Coronary artery (tissue), 2 donors: Measurements from ENCODE around the gene MAVS.
"Not testable (repeated sequence)": the region's sequence is repeated elsewhere in the genome, so short reads cannot be mapped to it uniquely, and the experiment has no call there.

Experiments used
- DNase-seq: peaks from one replicate; pipeline ENCODE4 v3.0.0-alpha.2; 2017; ENCODE audit warnings: low spot score
- H3K27ac ChIP-seq, 2 donors: fragments of 200-600 bp; sonication (generic); one replicate each; pipeline ENCODE4 v1.5.1; 2016 to 2019
- H3K4me3 ChIP-seq: fragments of 200-600 bp; sonication (generic); 2 replicates; pipeline ENCODE4 v1.5.1; 2016; ENCODE audit warnings: mild to moderate bottlenecking, moderate library complexity
- CTCF ChIP-seq: fragments of 200-600 bp; sonication (generic); IDR thresholded peaks from one replicate; pipeline ENCODE4 v1.5.1; 2019; ENCODE audit warnings: antibody characterized with exemption

The MAVS gene

DNA sequence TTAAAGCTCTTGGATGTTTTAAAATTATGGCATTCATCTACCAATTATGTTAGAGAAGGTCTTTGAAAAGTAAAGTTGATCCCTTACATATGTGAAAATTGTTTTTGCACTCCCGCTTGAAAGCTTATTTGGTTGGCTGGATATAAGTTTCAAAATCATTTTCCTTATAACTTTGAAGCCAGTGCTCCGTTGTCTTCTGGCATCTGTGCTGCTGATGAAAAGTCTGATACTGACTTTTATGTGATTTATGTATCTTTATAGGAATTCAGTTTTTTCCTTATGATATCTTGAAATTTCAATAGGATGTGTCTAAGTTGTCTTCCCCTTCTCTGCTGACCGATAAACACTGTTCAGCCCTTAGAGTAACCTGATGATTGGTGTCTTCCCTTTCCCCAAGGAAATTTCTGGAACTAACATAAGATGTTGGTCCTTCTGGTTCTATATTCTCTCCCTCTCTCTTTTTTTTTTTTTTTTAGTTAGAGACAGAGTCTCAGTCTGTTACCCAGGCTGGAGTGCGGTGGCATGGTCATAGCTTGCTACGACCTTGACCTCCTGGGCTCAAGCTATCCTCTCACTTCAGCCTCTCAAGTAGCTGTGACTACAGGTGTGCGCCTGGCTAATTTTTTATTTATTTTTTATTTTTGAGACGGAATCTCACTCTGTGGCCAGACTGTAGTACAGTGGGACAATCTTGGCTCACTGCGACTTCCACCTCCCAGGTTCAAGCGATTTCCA lies 55.2 kb downstream of the MAVS start:
- peak overlapping the region in 1 of 2 donors; percentile 27 for H3K27ac ChIP-seq
- TF ChIP-seq CTCF: no peak
- H3K4me3 ChIP-seq: peak overlapping the region; percentile 0
- no peak for DNase-seq

DNA sequence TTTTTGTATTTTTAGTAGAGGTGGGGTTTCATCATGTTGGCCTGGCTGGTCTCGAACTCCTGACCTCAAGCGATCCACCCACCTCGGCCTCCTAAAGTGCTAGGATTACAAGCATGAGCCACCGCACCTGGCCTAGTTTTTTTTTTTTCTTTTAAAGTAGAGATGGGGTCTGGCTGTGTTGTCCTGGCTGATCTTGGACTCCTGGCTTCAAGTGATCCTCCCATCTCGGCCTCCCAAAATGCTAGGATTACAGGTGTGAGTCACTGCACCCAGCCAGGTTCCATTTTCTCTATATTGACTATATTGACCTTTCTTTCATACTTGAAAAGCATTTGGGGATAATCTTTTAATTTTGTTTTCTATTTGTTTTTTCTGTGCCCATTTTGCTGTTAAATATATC lies 55.8 kb downstream of the MAVS start:
- no peak for DNase-seq
- H3K4me3 ChIP-seq: peak overlapping the region; percentile 0
- no peak overlapping the region for H3K27ac ChIP-seq
- no peak for TF ChIP-seq CTCF

DNA sequence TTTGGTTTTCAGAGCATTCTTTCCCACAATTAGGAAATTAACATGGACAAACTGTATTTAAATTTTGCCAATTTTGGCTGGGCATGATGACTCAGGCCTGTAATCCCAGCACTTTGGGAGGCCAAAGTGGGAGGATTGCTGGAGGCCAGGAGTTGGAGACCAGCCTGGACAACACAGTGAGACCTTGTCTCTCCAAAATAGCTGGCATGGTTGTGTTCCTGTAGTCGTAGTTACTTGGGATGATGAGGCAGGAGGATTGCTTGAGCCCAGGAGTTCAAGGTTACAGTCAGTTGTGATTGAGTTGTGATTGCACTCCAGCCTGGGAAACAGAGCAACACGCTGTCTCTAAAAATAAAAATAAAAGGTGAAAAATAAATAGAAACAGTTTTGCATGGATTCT lies 57.6 kb downstream of the MAVS start:
- TF ChIP-seq CTCF: no peak
- no peak overlapping the region for H3K4me3 ChIP-seq
- no peak overlapping the region for H3K27ac ChIP-seq
- no peak for DNase-seq

DNA sequence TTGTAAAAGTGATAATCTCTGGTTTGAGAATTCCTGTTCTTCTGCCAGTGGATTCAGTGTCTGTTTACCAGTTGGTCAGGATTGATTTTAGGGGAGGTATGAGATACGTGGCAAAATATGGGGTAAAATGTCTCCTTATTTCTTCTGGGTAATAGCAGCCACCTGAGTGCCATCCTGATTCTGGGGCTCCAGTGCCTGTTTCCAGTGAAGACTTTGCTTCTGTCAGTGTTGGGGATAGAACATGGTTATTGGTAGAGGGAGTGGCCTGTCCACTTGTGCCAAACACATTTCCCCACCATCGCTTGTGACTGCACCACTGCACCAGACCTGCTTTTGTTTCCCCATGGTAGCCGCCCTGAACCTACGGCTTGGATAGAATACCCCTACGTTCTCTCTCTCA lies 58.2 kb downstream of the MAVS start:
- TF ChIP-seq CTCF: no peak
- Histone ChIP-seq H3K27ac (no peak overlapping the region), H3K4me3 (no peak overlapping the region)
- no peak for DNase-seq

DNA sequence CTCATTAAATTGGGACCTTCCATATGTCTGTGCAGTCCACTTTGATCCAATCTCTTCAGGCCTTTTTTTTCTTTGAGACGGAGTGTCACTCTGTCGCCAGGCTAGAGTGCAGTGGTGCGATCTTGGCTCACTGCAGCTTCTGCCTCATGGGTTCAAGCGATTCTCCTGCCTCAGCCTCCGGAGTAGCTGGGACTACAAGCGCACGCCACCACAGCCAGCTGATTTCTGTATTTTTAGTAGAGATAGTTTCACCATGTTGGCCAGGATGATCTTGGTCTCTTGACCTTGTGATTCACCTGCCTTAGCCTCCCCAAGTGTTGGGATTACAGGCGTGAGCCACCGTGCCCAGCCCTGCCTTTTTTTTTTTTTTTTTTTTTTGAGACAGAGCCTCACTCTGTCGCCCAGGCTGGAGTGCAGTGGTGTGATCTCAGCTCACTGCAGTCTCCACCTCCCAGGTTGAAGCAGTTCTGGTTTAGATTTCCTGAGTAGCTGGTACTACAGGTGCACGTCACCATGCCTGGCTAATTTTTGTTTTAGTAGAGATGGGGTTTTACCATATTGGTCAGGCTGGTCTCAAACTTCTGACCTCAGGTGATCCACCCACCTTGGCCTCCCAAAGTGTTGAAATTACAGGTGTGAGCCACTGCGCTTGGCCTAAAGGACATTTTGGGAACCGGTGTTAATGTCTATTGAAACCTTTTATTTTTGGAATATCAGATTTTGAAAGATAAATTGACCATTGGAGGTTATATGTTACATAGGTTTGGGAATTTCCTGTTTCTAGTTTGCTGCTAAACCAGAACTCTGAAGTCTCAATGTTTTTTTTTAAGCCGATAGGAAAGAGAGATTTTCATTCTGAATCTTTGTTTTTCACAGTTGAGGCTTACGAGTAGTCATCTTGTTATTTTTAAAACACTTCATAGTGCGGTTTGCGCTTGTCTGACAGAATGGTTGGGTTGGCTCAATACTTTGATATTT lies 60.4 kb downstream of the MAVS start:
- not testable (repeated sequence) for DNase-seq, H3K27ac ChIP-seq, H3K4me3 ChIP-seq

- H3K27ac ChIP-seq: no peak overlapping the region
- no peak for DNase-seq
- H3K4me3 ChIP-seq: no peak overlapping the region
- TF ChIP-seq CTCF: no peak
Measured at GRCh38 chr20:3908667-3909066, 62.0 kb downstream of the MAVS start.

DNA sequence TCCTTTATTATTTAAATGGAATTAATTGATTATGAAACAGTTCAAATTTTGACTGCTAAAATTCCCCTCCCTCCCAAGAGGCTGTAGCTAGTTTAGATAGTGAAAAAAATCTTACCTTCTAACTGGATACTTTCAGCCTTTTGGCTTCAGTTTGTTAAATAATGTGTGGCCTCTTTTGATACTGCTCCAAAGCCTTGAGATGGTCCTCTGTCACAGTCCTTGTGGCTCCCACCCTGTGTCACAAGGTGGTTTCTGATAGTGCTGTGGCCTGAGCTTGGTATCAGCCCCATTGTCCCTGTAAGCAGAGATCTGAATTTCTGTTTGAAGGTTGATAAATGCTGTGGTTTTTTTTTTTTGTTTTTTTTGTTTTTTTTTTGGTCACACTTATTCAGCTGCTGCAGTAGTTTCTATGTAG lies 63.3 kb downstream of the MAVS start:
- TF ChIP-seq CTCF: no peak
- Histone ChIP-seq H3K27ac (no peak overlapping the region), H3K4me3 (no peak overlapping the region)
- no peak for DNase-seq
